Common myeloid progenitor, CD34-positive (primary cell): ENCODE data around the gene RBKS.
A peak's percentile ranks its signal among the peaks of the same experiment; 100 is the strongest.
"Not testable (repeated sequence)": the region's sequence is repeated elsewhere in the genome, so short reads cannot be mapped to it uniquely, and the experiment has no call there.

ENCODE experiments used
- CTCF ChIA-PET: fragments of 350-600 bp; sonication (Branson Sonifier 250); formaldehyde crosslinking; loops from one replicate; lab custom pipeline; 2021; ENCODE audit warnings: antibody characterized with exemption; lab: Charles Lee
- POLR2A ChIA-PET: fragments of 350-600 bp; sonication (Branson Sonifier 250); formaldehyde crosslinking; loops from one replicate; lab custom pipeline; 2021; ENCODE audit warnings: antibody characterized with exemption; lab: Charles Lee
- DNase-seq, 3 donors: peaks; one replicate each; pipeline versions ENCODE4 v3.0.0 to v3.0.0-alpha.2; 2013
- H3K27ac ChIP-seq, 2 experiments: 1 replicate in 1 of 2; 2 replicates in 1 of 2; pipeline ENCODE4 v1.7.0; 2013; ENCODE audit warnings: inconsistent platforms in 2 of 2, low read length in 2 of 2, mild to moderate bottlenecking in 2 of 2, low read depth in 1 of 2, moderate library complexity in 1 of 2; ENCODE audit not compliant: severe bottlenecking in 2 of 2, insufficient read depth in 1 of 2, poor library complexity in 1 of 2
- H3K27me3 ChIP-seq, 5 experiments: replicated peaks in 2 of 5; 1 replicate in 3 of 5; 2 replicates in 2 of 5; pipeline versions ENCODE4 v1.6.1 to v1.7.0; 2013; ENCODE audit warnings: low read length in 4 of 5, mild to moderate bottlenecking in 2 of 5, moderate library complexity in 2 of 5, inconsistent platforms in 1 of 5; ENCODE audit not compliant: insufficient read depth in 5 of 5, control insufficient read depth in 4 of 5
- H3K36me3 ChIP-seq, 4 experiments: 1 replicate in 2 of 4; 2 replicates in 2 of 4; pipeline versions ENCODE4 v1.6.1 to v1.7.0; 2013; ENCODE audit warnings: low read length in 3 of 4, control low read depth in 1 of 4, mild to moderate bottlenecking in 1 of 4; ENCODE audit not compliant: control insufficient read depth in 4 of 4, insufficient read depth in 4 of 4
- H3K4me1 ChIP-seq, 4 experiments: 1 replicate in 3 of 4; 2 replicates in 1 of 4; pipeline versions ENCODE4 v1.6.1 to v1.7.1; 2013; ENCODE audit warnings: low read length in 3 of 4, mild to moderate bottlenecking in 3 of 4, control low read depth in 1 of 4, inconsistent platforms in 1 of 4, moderate library complexity in 1 of 4; ENCODE audit not compliant: control insufficient read depth in 4 of 4, insufficient read depth in 4 of 4; ENCODE audit errors: control extremely low read depth in 1 of 4
- H3K4me3 ChIP-seq, 7 experiments: 1 replicate in 4 of 7; 2 replicates in 3 of 7; pipeline versions ENCODE4 v1.5.1 to v1.7.0; 2013; ENCODE audit warnings: mild to moderate bottlenecking in 7 of 7, low read length in 6 of 7, moderate library complexity in 6 of 7, inconsistent platforms in 2 of 7, low read depth in 2 of 7, control low read depth in 1 of 7; ENCODE audit not compliant: insufficient read depth in 4 of 7, control insufficient read depth in 1 of 7; ENCODE audit errors: extremely low read depth in 1 of 7
- H3K9me3 ChIP-seq, 5 experiments: 1 replicate in 4 of 5; 2 replicates in 1 of 5; pipeline versions ENCODE4 v1.6.1 to v1.7.1; 2013; ENCODE audit warnings: low read length in 4 of 5, mild to moderate bottlenecking in 2 of 5, inconsistent platforms in 1 of 5, low read depth in 1 of 5, moderate library complexity in 1 of 5; ENCODE audit not compliant: control insufficient read depth in 4 of 5, insufficient read depth in 2 of 5; ENCODE audit errors: control extremely low read depth in 1 of 5
- WGBS: methylation state at CpG from one replicate; pipeline ENCODE4 v1.1.5; 2013; ENCODE audit not compliant: insufficient coverage; 5-methylcytosine and 5-hydroxymethylcytosine counted together

The RBKS gene

DNA sequence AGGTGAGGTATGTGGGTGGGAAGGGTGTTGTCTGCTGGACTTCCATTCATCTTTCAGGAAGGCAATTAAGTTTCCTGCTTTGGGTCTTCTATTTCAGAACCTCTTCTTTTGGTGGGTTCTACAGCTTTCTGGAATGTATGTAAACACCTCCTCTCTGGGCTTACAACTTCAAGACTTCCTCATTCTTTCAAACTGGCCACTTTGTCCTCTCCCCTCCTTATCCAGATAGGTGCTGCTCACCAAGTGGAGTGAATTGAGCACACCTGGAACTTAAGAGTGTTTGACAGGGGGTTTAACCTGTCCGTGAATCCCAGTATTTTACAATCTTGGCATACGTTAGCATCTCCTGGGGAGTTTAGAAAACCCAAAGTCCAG, 123.9 kb downstream of the RBKS start:
- peaks cover 4 to 13% (median 6%) of the 10 kb centered on the region in 4 experiments for H3K4me1 ChIP-seq
- CTCF ChIA-PET = no interaction called here
- H3K36me3 ChIP-seq = no peaks in the 10 kb centered on the region
- H3K27me3 ChIP-seq = peaks cover 0 to 7% (median 0%) of the 10 kb centered on the region in 5 experiments
- no peak for DNase-seq
- no peaks in the 10 kb centered on the region for H3K9me3 ChIP-seq
- POLR2A ChIA-PET = no interaction called here
- WGBS = no CpG with 5 or more reads among the region's 2 CpGs
- H3K4me3 ChIP-seq = peak overlapping the region in 3 of 7 experiments; percentile 40 to 54 (median 43)
- no peak overlapping the region for H3K27ac ChIP-seq

DNA sequence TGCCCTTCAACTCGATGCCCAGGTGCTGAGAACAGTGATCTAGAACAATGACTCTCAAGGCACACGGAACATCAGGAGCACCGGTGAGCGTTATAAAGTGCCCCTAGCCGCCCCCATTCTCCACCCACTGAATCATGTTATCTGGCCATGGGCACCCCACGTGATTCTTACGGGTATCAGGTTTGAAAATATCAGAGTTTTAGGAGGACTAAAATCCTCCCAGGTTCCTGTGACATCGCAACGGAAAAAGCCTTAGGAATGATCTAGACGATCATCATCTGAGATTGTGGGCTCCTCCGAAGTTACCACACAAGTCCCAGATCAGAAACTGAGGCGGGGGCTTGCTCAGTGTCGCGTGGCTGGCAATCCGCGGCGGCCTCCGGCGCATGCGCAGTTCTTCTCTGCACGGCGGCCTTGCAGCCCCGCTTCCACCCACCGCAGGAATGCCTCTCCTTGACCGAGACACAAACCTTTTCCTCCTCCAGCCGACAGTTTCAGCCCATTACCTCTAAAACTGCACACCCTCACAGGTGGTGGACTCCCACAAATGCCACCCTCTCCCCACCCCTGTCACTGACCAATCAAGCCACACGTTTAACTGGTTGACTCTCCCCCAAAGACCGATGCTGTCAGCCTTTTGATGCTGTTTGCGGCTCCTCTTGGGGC, 124.4 kb downstream of the RBKS start:
- Histone ChIP-seq H3K4me3 (peak overlapping the region in 5 of 7 experiments; percentile 8 to 54 (median 40)), H3K27me3 (peaks cover 0 to 7% (median 0%) of the 10 kb centered on the region in 5 experiments), H3K27ac (no peak overlapping the region), H3K4me1 (peaks cover 0 to 8% (median 2%) of the 10 kb centered on the region in 4 experiments), H3K9me3 (no peaks in the 10 kb centered on the region), H3K36me3 (no peaks in the 10 kb centered on the region)
- WGBS = 52% methylated on average over 27 of the region's 29 CpGs
- CTCF ChIA-PET = no interaction called here
- peak in 2 of 3 donors; percentile 12 to 22 for DNase-seq
- POLR2A ChIA-PET = interaction anchor here (0.6 kb wide), 1 partner anchor 8 kb away, joined by 6 read pairs; no protein-coding TSS in a partner anchor

DNA sequence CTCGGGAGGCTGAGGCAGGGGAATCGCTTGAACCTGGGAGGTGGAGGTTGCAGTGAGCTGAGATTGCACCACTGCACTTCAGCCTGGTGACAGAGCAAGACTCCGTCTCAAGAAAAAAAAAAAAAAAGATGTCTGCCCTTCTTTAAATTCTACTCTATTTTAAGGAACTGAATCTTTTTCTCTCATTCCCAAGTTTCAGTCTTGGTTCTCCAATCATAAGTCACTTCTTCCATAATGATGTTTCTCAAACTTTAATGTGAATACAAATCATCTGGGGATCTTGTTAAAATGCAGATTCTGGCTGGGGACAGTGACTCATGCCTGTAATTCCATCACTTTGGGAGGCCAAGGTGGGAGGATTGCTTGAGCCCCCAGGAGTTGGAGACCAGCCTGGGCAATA, 125.7 kb downstream of the RBKS start:
- not testable (repeated sequence) for H3K4me3 ChIP-seq

DNA sequence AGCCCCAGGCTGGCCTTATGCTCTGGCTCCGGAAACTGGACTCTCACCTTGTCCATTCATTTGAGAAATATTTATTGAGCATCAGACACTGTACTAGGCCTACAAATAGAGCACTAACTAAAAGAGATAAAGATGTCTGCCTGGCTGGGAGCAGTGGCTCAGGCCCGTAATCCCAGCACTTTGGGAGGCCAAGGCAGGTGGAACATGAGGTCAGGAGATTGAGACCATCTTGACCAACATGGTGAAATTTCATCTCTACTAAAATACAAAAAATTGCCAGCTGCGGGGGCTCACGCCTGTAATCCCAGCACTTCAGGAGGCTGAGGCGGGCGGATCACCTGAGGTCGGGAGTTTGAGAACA, 126.3 kb downstream of the RBKS start:
- POLR2A ChIA-PET = no interaction called here
- no peak overlapping the region for H3K27ac ChIP-seq
- CTCF ChIA-PET = no interaction called here
- WGBS = 96% methylated on average over 7 of the region's 7 CpGs
- no peaks in the 10 kb centered on the region for H3K36me3 ChIP-seq
- H3K9me3 ChIP-seq = no peaks in the 10 kb centered on the region
- DNase-seq = no peak
- H3K4me3 ChIP-seq = no peak overlapping the region
- peaks cover 0 to 8% (median 2%) of the 10 kb centered on the region in 4 experiments for H3K4me1 ChIP-seq
- peaks cover 0 to 4% (median 0%) of the 10 kb centered on the region in 5 experiments for H3K27me3 ChIP-seq

More for the DNA sequence above, 125.7 kb downstream of the RBKS start:
- H3K4me1 ChIP-seq, H3K27me3 ChIP-seq, H3K9me3 ChIP-seq, POLR2A ChIA-PET, DNase-seq, H3K27ac ChIP-seq, CTCF ChIA-PET, H3K36me3 ChIP-seq: not testable (repeated sequence)
- WGBS = 67% methylated on average over 1 of the region's 3 CpGs

DNA sequence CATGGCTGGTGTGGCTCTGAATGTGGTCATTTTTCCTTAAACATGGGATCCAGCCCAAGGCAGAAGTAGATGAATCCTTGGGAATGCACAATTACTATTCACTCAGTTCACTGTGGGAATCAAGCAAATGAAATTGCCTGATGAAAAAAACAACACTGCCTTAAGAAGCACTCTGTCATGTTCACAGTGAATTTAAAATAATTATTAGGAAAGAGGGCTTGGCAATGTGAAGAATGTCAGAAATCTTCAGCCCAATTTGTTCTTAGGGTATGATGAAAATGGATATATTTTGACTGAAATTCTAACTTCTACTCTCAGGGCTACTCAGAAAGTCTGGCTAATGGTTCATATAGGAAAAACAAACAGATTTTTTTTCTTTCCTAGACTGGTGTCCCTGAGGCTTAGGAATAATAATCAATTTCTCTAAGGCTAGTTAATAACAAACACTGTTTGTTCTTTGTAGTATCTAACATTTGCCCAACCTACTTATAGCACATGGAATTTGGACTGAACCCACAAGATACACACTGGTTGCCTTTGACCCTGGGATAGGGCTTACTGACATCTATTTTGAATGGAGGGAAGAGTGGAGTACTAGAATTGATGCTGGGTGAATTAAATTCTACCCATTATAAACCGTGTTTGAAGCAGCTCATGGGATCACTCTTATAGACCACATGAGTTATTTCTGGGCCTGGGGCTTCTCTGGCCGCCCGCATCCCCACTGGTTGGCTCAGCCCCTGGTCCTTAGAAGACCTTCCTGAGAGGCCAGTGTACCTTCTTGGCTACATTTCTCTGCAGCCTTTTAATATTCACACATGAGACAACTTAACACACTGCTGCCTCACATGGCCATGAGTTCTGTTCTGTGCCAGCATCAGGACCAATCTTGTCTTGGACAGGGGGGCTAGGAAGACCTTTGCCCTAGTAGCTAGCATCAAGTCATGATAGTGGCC, 127.0 kb downstream of the RBKS start:
- Histone ChIP-seq H3K27ac (no peak overlapping the region), H3K36me3 (no peaks in the 10 kb centered on the region), H3K9me3 (no peaks in the 10 kb centered on the region), H3K27me3 (no peaks in the 10 kb centered on the region), H3K4me1 (peaks cover 0 to 8% (median 2%) of the 10 kb centered on the region in 4 experiments), H3K4me3 (no peak overlapping the region)
- POLR2A ChIA-PET = no interaction called here
- WGBS = 96% methylated on average over 3 of the region's 3 CpGs
- CTCF ChIA-PET = no interaction called here
- no peak for DNase-seq

DNA sequence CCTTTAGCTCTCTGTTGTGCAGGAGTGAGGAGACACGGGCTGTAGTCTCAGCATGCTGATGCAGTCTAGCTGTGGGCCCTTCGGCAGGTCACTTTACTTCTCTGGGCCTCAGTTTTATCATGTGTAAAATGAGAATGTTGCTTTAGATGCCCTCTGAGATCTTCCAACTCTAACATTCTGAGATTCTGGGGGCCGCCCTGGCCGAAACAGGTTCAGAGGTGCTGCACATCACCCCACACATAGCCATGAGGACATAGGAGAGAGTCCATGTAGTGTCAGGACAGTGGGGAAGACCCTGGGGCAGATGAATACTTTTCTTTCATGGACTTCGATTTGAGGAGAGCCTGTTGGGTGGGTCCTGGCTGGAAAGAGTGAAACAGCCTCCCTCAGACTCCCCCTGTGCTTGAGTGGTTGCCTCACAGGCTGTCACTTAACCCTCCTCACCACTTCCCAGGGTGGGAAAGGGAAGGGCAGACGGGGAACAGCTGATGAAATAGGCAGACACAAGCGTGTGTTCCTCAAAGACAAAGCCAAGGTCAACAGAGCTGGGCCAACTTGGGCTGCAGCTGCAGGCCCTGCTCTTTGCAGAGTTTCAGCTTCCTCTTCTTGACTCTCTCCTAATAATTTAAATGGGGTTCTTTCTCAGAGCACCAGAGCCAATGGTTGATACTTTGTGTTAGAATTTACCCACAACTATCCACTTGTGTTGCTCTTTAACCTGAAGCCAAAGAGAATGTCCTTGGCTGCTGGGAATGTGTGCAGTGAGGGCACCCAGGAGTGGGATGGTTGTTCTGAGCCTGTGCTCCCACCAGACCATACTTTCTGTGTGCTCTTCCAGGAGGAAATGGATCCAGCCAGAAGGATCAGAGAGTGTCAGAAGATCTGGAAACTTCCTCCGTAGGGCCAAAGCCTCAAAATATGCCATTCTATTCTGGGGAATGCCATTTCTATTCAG, 133.4 kb downstream of the RBKS start:
- Histone ChIP-seq H3K27me3 (no peaks in the 10 kb centered on the region), H3K9me3 (no peaks in the 10 kb centered on the region), H3K4me3 (no peak overlapping the region), H3K4me1 (peaks cover 0 to 12% (median 0%) of the 10 kb centered on the region in 4 experiments), H3K27ac (no peak overlapping the region), H3K36me3 (no peaks in the 10 kb centered on the region)
- peak in 2 of 3 donors; percentile 25 to 37 for DNase-seq
- 74% methylated on average over 6 of the region's 8 CpGs for WGBS
- ChIA-PET POLR2A (no interaction called here), CTCF (interaction anchor here (0.6 kb wide), 1 partner anchor 628 kb away, joined by 3 read pairs; no protein-coding TSS in a partner anchor)
